Measurements from ENCODE around the gene PITRM1.

GRCh38 chr10:3190817-3191216 lies 18.2 kb upstream of the PITRM1 start:
- TF ChIP-seq CTCF (IDR thresholded peaks at IDR 0.05) (no peak), ZNF396 (CRISPR knock-in tag; IDR thresholded peaks at IDR 0.05; ENCODE audit: borderline replicate concordance) (no peak), STAT6 (CRISPR knock-in tag; conservative IDR thresholded peaks at IDR 0.05; ENCODE audit: low read depth) (no peak), OVOL2 (CRISPR knock-in tag; IDR thresholded peaks at IDR 0.05; ENCODE audit: borderline replicate concordance) (no peak), NFYB (CRISPR knock-in tag; conservative IDR thresholded peaks at IDR 0.05; ENCODE audit: low read depth) (no peak), ZNF416 (CRISPR knock-in tag; IDR thresholded peaks at IDR 0.05) (no peak), MAX (CRISPR knock-in tag; IDR thresholded peaks at IDR 0.05) (no peak), IRF2 (CRISPR knock-in tag; IDR thresholded peaks at IDR 0.05; ENCODE audit: borderline replicate concordance, low read depth) (no peak), IRF1 (CRISPR knock-in tag; IDR thresholded peaks at IDR 0.05) (no peak), FOXP4 (CRISPR knock-in tag; IDR thresholded peaks at IDR 0.05) (no peak), FOXK1 (CRISPR knock-in tag; IDR thresholded peaks at IDR 0.05) (no peak), JUN (CRISPR knock-in tag; IDR thresholded peaks at IDR 0.05) (no peak), TP53 (CRISPR knock-in tag; IDR thresholded peaks at IDR 0.05) (no peak)
